ENCODE measurements around the gene TSPAN18.

DNA sequence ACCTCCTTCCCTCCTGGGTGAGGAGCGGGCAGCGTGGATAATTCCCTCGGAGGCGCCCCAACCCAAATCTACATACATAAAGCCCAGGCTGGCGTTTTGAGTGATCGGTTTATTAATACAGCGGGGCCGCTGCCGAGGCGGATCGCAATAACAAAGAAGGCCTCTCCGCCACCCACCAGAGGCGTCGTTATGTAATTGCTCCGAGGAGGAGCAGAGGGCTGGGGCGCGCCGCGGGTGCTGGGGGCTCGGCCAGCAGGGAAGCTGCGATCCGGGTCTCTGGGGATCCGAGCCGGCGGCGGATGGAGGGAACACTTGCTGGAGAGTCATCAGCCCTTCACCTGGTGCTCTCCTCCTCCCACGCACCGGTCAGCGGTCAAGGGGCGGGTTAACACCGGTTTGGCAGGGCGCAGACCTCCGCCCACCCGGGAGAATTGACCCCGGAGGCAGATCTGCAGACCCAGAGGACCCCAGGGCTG is 230.3 kb downstream of the TSPAN18 start:
- TF ChIP-seq, protein P1, sequence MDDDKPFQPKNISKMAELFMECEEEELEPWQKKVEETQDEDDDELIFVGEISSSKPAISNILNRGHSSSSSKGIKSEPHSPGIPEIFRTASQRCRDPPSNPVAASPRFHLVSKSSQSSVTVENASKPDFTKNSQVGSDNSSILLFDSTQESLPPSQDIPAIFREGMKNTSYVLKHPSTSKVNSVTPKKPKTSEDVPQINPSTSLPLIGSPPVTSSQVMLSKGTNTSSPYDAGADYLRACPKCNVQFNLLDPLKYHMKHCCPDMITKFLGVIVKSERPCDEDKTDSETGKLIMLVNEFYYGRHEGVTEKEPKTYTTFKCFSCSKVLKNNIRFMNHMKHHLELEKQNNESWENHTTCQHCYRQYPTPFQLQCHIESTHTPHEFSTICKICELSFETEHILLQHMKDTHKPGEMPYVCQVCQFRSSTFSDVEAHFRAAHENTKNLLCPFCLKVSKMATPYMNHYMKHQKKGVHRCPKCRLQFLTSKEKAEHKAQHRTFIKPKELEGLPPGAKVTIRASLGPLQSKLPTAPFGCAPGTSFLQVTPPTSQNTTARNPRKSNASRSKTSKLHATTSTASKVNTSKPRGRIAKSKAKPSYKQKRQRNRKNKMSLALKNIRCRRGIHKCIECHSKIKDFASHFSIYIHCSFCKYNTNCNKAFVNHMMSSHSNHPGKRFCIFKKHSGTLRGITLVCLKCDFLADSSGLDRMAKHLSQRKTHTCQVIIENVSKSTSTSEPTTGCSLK (tag by site-specific recombination; IDR thresholded peaks at IDR 0.05): no peak
- TF ChIP-seq ZNF112 (tag by site-specific recombination; IDR thresholded peaks at IDR 0.05) (no peak), REPIN1 (tag by site-specific recombination; IDR thresholded peaks at IDR 0.05; ENCODE audit: low read depth) (no peak), ZNF239 (tag by site-specific recombination; IDR thresholded peaks at IDR 0.05) (no peak), ZNF76 (tag by site-specific recombination; IDR thresholded peaks at IDR 0.05; ENCODE audit: borderline replicate concordance, low read depth) (no peak), ZNF324 (tag by site-specific recombination; IDR thresholded peaks at IDR 0.05) (no peak), ZNF391 (tag by site-specific recombination; IDR thresholded peaks at IDR 0.05; ENCODE audit: borderline replicate concordance, low read depth) (no peak), ZNF433 (tag by site-specific recombination; IDR thresholded peaks at IDR 0.05; ENCODE audit: low read depth) (no peak)
- TF ChIP-seq, protein P2, sequence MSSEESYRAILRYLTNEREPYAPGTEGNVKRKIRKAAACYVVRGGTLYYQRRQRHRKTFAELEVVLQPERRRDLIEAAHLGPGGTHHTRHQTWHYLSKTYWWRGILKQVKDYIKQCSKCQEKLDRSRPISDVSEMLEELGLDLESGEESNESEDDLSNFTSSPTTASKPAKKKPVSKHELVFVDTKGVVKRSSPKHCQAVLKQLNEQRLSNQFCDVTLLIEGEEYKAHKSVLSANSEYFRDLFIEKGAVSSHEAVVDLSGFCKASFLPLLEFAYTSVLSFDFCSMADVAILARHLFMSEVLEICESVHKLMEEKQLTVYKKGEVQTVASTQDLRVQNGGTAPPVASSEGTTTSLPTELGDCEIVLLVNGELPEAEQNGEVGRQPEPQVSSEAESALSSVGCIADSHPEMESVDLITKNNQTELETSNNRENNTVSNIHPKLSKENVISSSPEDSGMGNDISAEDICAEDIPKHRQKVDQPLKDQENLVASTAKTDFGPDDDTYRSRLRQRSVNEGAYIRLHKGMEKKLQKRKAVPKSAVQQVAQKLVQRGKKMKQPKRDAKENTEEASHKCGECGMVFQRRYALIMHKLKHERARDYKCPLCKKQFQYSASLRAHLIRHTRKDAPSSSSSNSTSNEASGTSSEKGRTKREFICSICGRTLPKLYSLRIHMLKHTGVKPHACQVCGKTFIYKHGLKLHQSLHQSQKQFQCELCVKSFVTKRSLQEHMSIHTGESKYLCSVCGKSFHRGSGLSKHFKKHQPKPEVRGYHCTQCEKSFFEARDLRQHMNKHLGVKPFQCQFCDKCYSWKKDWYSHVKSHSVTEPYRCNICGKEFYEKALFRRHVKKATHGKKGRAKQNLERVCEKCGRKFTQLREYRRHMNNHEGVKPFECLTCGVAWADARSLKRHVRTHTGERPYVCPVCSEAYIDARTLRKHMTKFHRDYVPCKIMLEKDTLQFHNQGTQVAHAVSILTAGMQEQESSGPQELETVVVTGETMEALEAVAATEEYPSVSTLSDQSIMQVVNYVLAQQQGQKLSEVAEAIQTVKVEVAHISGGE (tag by site-specific recombination; conservative IDR thresholded peaks at IDR 0.05; ENCODE audit: low read depth): no peak
- TF ChIP-seq, protein P3, sequence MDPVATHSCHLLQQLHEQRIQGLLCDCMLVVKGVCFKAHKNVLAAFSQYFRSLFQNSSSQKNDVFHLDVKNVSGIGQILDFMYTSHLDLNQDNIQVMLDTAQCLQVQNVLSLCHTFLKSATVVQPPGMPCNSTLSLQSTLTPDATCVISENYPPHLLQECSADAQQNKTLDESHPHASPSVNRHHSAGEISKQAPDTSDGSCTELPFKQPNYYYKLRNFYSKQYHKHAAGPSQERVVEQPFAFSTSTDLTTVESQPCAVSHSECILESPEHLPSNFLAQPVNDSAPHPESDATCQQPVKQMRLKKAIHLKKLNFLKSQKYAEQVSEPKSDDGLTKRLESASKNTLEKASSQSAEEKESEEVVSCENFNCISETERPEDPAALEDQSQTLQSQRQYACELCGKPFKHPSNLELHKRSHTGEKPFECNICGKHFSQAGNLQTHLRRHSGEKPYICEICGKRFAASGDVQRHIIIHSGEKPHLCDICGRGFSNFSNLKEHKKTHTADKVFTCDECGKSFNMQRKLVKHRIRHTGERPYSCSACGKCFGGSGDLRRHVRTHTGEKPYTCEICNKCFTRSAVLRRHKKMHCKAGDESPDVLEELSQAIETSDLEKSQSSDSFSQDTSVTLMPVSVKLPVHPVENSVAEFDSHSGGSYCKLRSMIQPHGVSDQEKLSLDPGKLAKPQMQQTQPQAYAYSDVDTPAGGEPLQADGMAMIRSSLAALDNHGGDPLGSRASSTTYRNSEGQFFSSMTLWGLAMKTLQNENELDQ (tag by site-specific recombination; IDR thresholded peaks at IDR 0.05; ENCODE audit: low read depth): no peak
- TF ChIP-seq, protein P4, sequence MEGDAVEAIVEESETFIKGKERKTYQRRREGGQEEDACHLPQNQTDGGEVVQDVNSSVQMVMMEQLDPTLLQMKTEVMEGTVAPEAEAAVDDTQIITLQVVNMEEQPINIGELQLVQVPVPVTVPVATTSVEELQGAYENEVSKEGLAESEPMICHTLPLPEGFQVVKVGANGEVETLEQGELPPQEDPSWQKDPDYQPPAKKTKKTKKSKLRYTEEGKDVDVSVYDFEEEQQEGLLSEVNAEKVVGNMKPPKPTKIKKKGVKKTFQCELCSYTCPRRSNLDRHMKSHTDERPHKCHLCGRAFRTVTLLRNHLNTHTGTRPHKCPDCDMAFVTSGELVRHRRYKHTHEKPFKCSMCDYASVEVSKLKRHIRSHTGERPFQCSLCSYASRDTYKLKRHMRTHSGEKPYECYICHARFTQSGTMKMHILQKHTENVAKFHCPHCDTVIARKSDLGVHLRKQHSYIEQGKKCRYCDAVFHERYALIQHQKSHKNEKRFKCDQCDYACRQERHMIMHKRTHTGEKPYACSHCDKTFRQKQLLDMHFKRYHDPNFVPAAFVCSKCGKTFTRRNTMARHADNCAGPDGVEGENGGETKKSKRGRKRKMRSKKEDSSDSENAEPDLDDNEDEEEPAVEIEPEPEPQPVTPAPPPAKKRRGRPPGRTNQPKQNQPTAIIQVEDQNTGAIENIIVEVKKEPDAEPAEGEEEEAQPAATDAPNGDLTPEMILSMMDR (tag by site-specific recombination; IDR thresholded peaks at IDR 0.05): no peak
